GM19025 (cell line): ENCODE results near the gene VGLL4.

Experiments
- ATAC-seq: cut with Tn5 transposase; IDR thresholded peaks from one replicate; pipeline ENCODE4 v1.9.1; 2021; ENCODE audit warnings: mild to moderate bottlenecking, low read depth, moderate library complexity; ENCODE audit not compliant: unreplicated experiment

The VGLL4 gene

GRCh38 chr3:11632564-11632963 is 11.2 kb downstream of the VGLL4 start:
- no peak for ATAC-seq

GRCh38 chr3:11631820-11632219 is 11.9 kb downstream of the VGLL4 start:
- ATAC-seq, result no peak

DNA sequence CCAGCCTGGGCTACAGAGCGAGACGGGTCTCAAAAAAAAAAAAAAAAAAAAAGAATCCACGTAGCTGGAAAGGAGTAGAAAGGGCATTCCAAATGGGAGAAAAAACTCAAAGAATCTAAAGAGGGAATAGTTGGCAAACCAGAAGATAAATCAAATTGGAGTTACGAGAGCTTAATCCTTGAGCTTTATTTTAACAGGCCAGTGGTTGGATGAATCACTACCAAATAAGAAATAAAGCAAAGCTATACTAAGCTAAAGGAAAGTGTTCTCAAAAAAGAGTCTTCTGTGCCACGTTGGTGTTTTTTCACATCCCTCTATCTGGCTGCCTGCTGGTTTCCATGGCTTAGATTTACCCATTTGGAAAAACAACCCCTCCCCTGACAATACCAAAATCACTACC is 14.0 kb downstream of the VGLL4 start:
- ATAC-seq, result no peak

DNA sequence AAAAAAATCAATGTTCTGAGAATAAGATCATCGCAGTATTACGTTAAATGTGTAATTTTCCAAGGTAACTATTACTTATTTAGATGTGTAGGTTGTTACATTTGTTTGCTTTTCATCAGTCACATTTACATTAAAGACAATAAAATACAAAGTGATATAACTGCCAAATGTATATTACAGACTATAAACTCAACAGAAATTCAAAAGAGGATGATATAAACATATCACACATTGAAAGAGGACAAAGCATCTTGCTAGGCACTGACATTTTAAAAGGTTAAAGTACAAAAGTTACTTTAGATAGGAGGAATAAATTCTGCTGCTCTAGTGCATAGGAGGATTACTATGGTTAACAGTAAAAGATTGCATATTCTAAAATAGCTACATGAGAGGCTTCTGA is 16.1 kb downstream of the VGLL4 start:
- ATAC-seq, result no peak

GRCh38 chr3:11626084-11626463 is 17.6 kb downstream of the VGLL4 start:
- ATAC-seq, result no peak

GRCh38 chr3:11625376-11626083 is 18.2 kb downstream of the VGLL4 start:
- no peak for ATAC-seq

- no peak for ATAC-seq
These were observed 18.9 kb downstream of the VGLL4 start for GRCh38 chr3:11624704-11625375.

DNA sequence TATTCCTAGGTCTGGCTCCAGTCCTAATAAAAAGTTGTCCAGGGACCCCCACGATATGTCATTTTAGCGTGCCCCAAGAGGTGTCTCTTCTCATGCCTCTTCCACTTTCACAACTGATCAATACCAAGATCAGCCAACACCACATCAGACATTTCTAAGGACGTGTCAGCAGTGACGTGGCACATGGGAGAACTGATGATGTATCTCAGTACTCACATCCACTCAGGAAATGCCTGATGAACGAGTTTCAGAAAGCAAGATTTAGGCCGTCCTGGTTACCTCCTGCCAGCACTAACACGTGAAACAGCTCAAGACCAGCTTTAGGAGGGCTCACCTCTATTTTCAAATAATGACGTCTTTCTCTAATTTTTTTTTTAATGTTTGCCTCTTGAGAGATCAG is 19.6 kb downstream of the VGLL4 start:
- no peak for ATAC-seq

GRCh38 chr3:11622586-11623550 is 20.8 kb downstream of the VGLL4 start:
- no peak for ATAC-seq

DNA sequence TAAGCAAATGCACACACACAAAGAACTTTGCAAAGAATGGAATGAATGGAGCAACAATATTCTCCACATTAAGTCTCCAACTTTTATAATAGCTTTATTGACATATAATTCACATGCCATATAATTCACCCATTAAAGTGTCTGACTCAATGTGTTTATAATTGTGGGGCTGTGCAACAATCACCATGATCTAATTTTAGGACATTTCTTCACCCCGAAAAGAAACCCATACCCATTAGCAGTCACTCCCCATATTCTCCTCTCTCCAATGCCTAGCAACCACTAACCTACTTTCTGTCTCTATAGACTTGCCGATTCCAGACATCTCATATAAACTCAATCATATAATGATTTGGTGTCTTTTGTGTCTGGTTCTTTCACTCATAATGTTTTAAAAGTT is 22.6 kb downstream of the VGLL4 start:
- no peak for ATAC-seq

GRCh38 chr3:11619946-11620652 is 23.6 kb downstream of the VGLL4 start:
- no peak for ATAC-seq

GRCh38 chr3:11619461-11619860 is 24.3 kb downstream of the VGLL4 start:
- no peak for ATAC-seq

GRCh38 chr3:11618904-11619303 is 24.8 kb downstream of the VGLL4 start:
- ATAC-seq, result no peak

DNA sequence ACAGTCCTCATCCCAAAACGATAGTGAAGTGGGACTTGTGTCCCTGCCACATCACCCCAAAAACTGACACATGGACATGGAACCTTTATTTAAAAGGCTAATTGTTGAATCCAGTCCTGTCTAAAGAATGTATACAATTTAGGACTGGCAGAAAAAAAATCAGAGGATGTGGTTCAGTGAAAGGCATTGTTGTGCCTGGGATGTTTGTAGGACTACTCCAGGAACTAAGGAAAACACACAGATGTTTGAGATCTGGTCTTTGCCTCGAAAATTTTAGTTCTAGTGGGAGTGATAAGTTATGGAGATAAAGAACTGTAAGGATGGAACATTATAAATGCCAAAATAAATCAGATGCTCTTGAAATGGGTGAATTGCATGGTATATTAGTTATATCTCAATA is 27.2 kb downstream of the VGLL4 start:
- no peak for ATAC-seq

- ATAC-seq, result no peak
These were observed 29.7 kb downstream of the VGLL4 start for GRCh38 chr3:11613851-11614487.

DNA sequence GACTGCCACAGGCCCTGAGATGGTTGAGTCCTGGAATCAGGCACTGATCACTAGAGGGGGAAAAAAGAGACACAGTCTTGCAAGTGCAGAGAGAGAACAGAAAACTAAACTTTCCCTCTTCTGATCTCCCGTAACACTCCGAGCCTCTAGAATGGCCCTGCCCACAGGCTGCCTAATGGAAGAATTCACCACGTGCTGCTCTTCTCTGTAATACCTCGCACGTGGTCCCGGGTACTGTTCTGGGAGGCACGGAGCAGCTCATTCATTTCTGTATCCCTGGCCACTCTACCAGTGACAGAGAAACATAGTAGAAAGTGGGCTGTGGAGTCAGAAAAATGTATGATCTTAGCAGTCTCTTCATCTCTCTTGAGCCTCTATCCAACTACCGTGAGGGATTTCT is 30.4 kb downstream of the VGLL4 start:
- no peak for ATAC-seq

DNA sequence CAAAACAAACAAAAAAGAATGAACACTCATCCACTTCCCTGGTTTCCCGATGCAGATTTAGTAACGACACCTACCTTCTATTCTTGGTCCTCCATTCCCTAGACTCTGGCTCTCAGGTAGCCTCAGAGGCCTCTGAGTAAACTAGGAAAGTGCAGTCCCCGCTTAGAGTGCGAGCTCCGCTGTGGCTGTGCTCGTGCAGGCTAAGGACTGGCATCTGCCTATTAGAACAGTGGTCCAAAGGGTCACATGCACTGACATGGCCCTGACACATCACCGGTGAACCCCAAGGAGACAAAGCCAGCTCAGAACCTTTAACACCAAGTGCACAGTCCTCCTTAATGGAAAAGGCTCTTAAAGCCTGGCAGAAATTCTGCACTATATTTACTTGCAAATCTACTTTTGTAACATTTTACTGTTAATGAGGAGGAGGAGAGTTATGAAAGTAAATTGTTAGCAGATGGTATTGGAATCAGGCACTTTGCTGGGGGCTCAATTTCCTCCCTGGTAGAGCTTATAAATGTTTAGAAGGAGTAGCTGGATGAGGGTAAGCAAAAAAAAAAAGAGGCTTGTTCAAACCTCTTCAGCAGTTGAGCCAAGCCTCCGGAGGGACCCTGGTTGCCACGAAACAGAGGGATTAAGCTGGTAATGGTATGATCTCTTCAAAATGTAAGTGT is 31.1 kb downstream of the VGLL4 start:
- no peak for ATAC-seq

DNA sequence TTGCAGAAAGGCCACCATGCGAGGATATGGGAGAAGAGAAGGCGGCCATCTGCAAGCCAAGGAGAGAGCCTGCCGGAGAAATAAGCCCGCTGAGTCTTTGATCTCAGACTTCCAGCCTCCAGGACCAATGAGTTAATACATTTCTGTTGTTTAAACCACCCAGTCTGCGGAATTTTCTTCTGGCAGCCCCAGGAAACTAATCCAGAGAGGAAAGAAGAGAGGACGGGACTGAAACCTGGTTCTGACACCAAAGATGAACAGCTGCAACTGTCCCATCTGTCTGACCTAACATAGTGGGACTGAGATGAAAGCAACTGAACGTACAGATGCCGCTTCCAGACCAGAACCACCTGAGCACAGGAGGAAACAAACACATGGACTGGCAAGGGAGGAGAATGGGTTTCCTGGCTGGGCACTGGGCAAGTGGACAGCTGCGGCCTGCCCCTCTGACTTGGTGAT is 32.3 kb downstream of the VGLL4 start:
- ATAC-seq, result no peak

DNA sequence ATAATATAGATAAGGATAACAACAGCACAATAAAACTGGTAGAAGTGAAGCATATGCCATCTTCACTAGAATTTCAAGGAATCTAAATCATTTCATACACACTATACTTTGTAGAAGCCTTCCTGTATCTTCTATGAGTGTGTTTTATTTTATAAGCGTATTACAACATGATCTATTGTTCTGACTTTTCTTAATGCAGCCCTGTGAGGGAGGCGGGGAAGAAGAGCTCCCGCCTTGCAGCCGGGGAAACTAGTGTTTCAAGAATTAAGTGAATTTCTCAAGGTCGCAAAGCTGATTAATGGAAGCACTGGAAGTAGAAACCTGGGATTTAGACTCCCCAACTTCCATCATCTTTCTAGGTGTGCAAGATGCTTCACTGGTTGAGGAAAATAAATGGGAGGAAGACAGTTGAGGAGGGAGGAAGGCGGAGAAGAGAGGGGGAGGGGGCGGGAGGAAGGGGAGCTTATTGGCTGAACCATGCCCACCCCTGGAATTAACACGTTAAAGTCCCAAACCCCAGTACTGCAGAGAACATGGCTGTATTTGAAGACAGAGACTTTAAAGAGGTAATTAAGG is 32.9 kb downstream of the VGLL4 start:
- no peak for ATAC-seq
